NB4 (cell line): ENCODE data around the gene LDLRAD4.

Experiments used
- MAX ChIP-seq: IDR thresholded peaks from 2 replicates; pipeline ENCODE4 v1.6.1; 2011; ENCODE audit warnings: low read depth, low read length
- POLR2A ChIP-seq: IDR thresholded peaks from 2 replicates; pipeline ENCODE4 v1.6.1; 2011; ENCODE audit warnings: mild to moderate bottlenecking; ENCODE audit not compliant: insufficient read length; ENCODE audit errors: extremely low read depth
- TF ChIP-seq, protein P1 (sequence below): IDR thresholded peaks from one replicate; pipeline ENCODE4 v1.5.1; 2012; ENCODE audit warnings: low read depth, low read length

- TF ChIP-seq, protein P1, sequence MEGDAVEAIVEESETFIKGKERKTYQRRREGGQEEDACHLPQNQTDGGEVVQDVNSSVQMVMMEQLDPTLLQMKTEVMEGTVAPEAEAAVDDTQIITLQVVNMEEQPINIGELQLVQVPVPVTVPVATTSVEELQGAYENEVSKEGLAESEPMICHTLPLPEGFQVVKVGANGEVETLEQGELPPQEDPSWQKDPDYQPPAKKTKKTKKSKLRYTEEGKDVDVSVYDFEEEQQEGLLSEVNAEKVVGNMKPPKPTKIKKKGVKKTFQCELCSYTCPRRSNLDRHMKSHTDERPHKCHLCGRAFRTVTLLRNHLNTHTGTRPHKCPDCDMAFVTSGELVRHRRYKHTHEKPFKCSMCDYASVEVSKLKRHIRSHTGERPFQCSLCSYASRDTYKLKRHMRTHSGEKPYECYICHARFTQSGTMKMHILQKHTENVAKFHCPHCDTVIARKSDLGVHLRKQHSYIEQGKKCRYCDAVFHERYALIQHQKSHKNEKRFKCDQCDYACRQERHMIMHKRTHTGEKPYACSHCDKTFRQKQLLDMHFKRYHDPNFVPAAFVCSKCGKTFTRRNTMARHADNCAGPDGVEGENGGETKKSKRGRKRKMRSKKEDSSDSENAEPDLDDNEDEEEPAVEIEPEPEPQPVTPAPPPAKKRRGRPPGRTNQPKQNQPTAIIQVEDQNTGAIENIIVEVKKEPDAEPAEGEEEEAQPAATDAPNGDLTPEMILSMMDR = no peak
- TF ChIP-seq POLR2A = no peak
- no peak for TF ChIP-seq MAX
Measured at GRCh38 chr18:13541621-13542519, 323.3 kb downstream of the LDLRAD4 start.
